ENCODE results near the gene GPR3. TPM values are rescaled to one million over a fixed set of nuclear protein-coding genes. Genes with fewer than 3 reads are reported as not detected.

GPR3 gene
- total and polyA plus RNA-seq, 2 of the 13 experiments (the other 11 are each of a cell fraction or from before 2014, with no cell fraction given), result 1.00 to 2.6 TPM

- TF ChIP-seq TOE1 (CRISPR knock-in tag; IDR thresholded peaks at IDR 0.05) (no peak), ZFYVE20 (CRISPR knock-in tag; IDR thresholded peaks at IDR 0.05; ENCODE audit: borderline replicate concordance, low read depth) (no peak), ZNF441 (CRISPR knock-in tag; IDR thresholded peaks at IDR 0.05; ENCODE audit: borderline replicate concordance) (no peak), SNAPC5 (CRISPR knock-in tag; IDR thresholded peaks at IDR 0.05; ENCODE audit: borderline replicate concordance) (no peak), SMAD9 (CRISPR knock-in tag; IDR thresholded peaks at IDR 0.05) (no peak), ZBTB20 (CRISPR knock-in tag; IDR thresholded peaks at IDR 0.05; ENCODE audit: borderline replicate concordance, low read depth) (no peak), ZNF558 (CRISPR knock-in tag; IDR thresholded peaks at IDR 0.05; ENCODE audit: borderline replicate concordance) (no peak), AHR (CRISPR knock-in tag; IDR thresholded peaks at IDR 0.05) (no peak), ATRX (CRISPR knock-in tag; IDR thresholded peaks at IDR 0.05; ENCODE audit: borderline replicate concordance) (no peak), NCOA1 (CRISPR knock-in tag; IDR thresholded peaks at IDR 0.05) (no peak), SRSF1 (optimal IDR thresholded peaks at IDR 0.05; ENCODE audit: low read depth, low read length) (no peak), ZBTB46 (CRISPR knock-in tag; IDR thresholded peaks at IDR 0.05; ENCODE audit: borderline replicate concordance) (no peak), ZNF646 (CRISPR knock-in tag; IDR thresholded peaks at IDR 0.05) (peak; percentile 93), SOX5 (CRISPR knock-in tag; IDR thresholded peaks at IDR 0.05; ENCODE audit: borderline replicate concordance) (0 out of 2 replicates have a peak, but pooled peaks have one; percentile 9), ZNF7 (CRISPR knock-in tag; IDR thresholded peaks at IDR 0.05) (no peak), ZSCAN20 (CRISPR knock-in tag; IDR thresholded peaks at IDR 0.05; ENCODE audit: borderline replicate concordance) (no peak), DPF2 (CRISPR knock-in tag; IDR thresholded peaks at IDR 0.05; ENCODE audit: borderline replicate concordance, low read depth) (no peak), ZSCAN21 (CRISPR knock-in tag; IDR thresholded peaks at IDR 0.05; ENCODE audit: borderline replicate concordance) (peak; percentile 86), TCF7 (IDR thresholded peaks at IDR 0.05; ENCODE audit: low read depth) (no peak), ZBTB1 (CRISPR knock-in tag; IDR thresholded peaks at IDR 0.05; ENCODE audit: borderline replicate concordance) (no peak), KMT2B (CRISPR knock-in tag; IDR thresholded peaks at IDR 0.05) (peak; percentile 54; the same call in 1 of the 2 replicates), RAD51 (IDR thresholded peaks at IDR 0.05; ENCODE audit: borderline replicate concordance) (no peak)
Observed at GRCh38 chr1:27342778-27343638, 49.4 kb upstream of the GPR3 start (continued).
